Cardiac muscle cell (in vitro differentiated cells and primary cell): Measurements from ENCODE around the gene UGT1A8. TPM values are rescaled to one million over a fixed set of nuclear protein-coding genes. Genes with fewer than 3 reads are reported as not detected.
"Not testable (repeated sequence)": the region's sequence is repeated elsewhere in the genome, so short reads cannot be mapped to it uniquely, and the experiment has no call there.

Experiments
- DNase-seq, 2 donors: peaks; one replicate each; pipeline versions ENCODE4 v3.0.0 to v3.0.0-alpha.2; 2010 to 2017; ENCODE audit warnings: low read depth in 1 of 2, low spot score in 1 of 2
- H3K27ac ChIP-seq: fragments of 200-600 bp; sonication (generic); 2 replicates; pipeline ENCODE4 v1.5.1; 2016
- H3K27me3 ChIP-seq: fragments of 200-600 bp; sonication (generic); 2 replicates; pipeline ENCODE4 v1.6.0; 2016; ENCODE audit warnings: control low read depth
- H3K36me3 ChIP-seq: fragments of 200-600 bp; sonication (generic); 2 replicates; pipeline ENCODE4 v1.5.1; 2016; ENCODE audit warnings: control low read depth
- H3K4me1 ChIP-seq: fragments of 200-600 bp; sonication (generic); 2 replicates; pipeline ENCODE4 v1.8.1; 2017; ENCODE audit warnings: low read depth, mild to moderate bottlenecking, mixed run types
- H3K4me3 ChIP-seq: fragments of 200-600 bp; sonication (generic); 2 replicates; pipeline ENCODE4 v1.5.1; 2016; ENCODE audit warnings: mild to moderate bottlenecking
- H3K9me3 ChIP-seq: fragments of 200-600 bp; sonication (generic); 2 replicates; pipeline ENCODE4 v1.5.1; 2017; ENCODE audit warnings: low read depth, mild to moderate bottlenecking, control low read depth
- CTCF ChIP-seq: IDR thresholded peaks from 2 replicates; pipeline ENCODE4 v1.5.1; 2012; ENCODE audit warnings: low read depth, mild to moderate bottlenecking, low read length
- polyA plus RNA-seq: library from polyadenylated mRNA; unstranded; fragments of >200 nt; fragmentation: Nextera tagmentation; extraction: Ambion mirVana; gene quantifications from 2 replicates; pipeline ENCODE4 v1.2.1, GENCODE V29; 2016
- total RNA-seq: library from RNA; depleted of rRNA; stranded (reverse); fragments of >200 nt; gene quantifications from 2 replicates; pipeline ENCODE4 v1.2.3, GENCODE V29; 2016

Gene UGT1A8
- total RNA-seq (not detected in 2 replicates), polyA plus RNA-seq (not detected in 2 replicates)

- not testable (repeated sequence) for H3K9me3 ChIP-seq, H3K36me3 ChIP-seq, H3K4me3 ChIP-seq, H3K4me1 ChIP-seq, DNase-seq, H3K27ac ChIP-seq, H3K27me3 ChIP-seq
Measured at GRCh38 chr2:233617476-233617875, at the start of gene UGT1A8. TSS of gene UGT1A8 (plus strand) at chr2:233617633. CDS start at chr2:233617708, 75 bp downstream.

- H3K27me3 ChIP-seq = no peaks in the 10 kb centered on the region
- TF ChIP-seq CTCF = no peak
- H3K27ac ChIP-seq = no peak overlapping the region
- no peak overlapping the region for H3K4me3 ChIP-seq
- DNase-seq = no peak
- no peaks in the 10 kb centered on the region for H3K4me1 ChIP-seq
- H3K36me3 ChIP-seq = no peaks in the 10 kb centered on the region
- H3K9me3 ChIP-seq = no peaks in the 10 kb centered on the region
Measured at GRCh38 chr2:233571001-233571400, 46.4 kb upstream of the UGT1A8 start.

GRCh38 chr2:233571462-233571861 is 46.0 kb upstream of the UGT1A8 start:
- TF ChIP-seq CTCF = no peak
- DNase-seq = no peak
- no peaks in the 10 kb centered on the region for H3K4me1 ChIP-seq
- H3K4me3 ChIP-seq = no peak overlapping the region
- H3K9me3 ChIP-seq = no peaks in the 10 kb centered on the region
- H3K27me3 ChIP-seq = no peaks in the 10 kb centered on the region
- H3K27ac ChIP-seq = no peak overlapping the region
- no peaks in the 10 kb centered on the region for H3K36me3 ChIP-seq

GRCh38 chr2:233572468-233572867 is 45.0 kb upstream of the UGT1A8 start:
- TF ChIP-seq CTCF = no peak
- DNase-seq = no peak

GRCh38 chr2:233577341-233577740 is 40.1 kb upstream of the UGT1A8 start:
- H3K36me3 ChIP-seq, DNase-seq, H3K4me3 ChIP-seq, H3K27me3 ChIP-seq, H3K9me3 ChIP-seq, H3K4me1 ChIP-seq, H3K27ac ChIP-seq: not testable (repeated sequence)

More at GRCh38 chr2:233572468-233572867, 45.0 kb upstream of the UGT1A8 start:
- Histone ChIP-seq H3K9me3 (no peaks in the 10 kb centered on the region), H3K27me3 (no peaks in the 10 kb centered on the region), H3K27ac (no peak overlapping the region), H3K36me3 (no peaks in the 10 kb centered on the region), H3K4me1 (no peaks in the 10 kb centered on the region), H3K4me3 (no peak overlapping the region)

- H3K36me3 ChIP-seq, DNase-seq, H3K4me3 ChIP-seq, H3K27me3 ChIP-seq, H3K27ac ChIP-seq, H3K4me1 ChIP-seq, H3K9me3 ChIP-seq: not testable (repeated sequence)
Measured at GRCh38 chr2:233583217-233583965, 34.0 kb upstream of the UGT1A8 start.

- TF ChIP-seq CTCF = no peak
- H3K27ac ChIP-seq = no peak overlapping the region
- no peak overlapping the region for H3K4me3 ChIP-seq
- H3K27me3 ChIP-seq = no peaks in the 10 kb centered on the region
- DNase-seq = no peak
- H3K36me3 ChIP-seq = no peaks in the 10 kb centered on the region
- H3K4me1 ChIP-seq = no peaks in the 10 kb centered on the region
- no peaks in the 10 kb centered on the region for H3K9me3 ChIP-seq
Measured at GRCh38 chr2:233584210-233584609, 33.2 kb upstream of the UGT1A8 start.
